Ovary (tissue), 3 donors: Measurements from ENCODE around the gene CD1B.

ENCODE experiments used
- POLR2A ChIP-seq: fragments of 450-650 bp; IDR thresholded peaks from one replicate; pipeline ENCODE4 v1.6.1; 2017; ENCODE audit warnings: antibody characterized with exemption, mild to moderate bottlenecking, moderate library complexity
- TF ChIP-seq, protein P1 (sequence below), 3 donors: fragments of 450-650 bp in 2 of 3; fragments of 200-600 bp in 1 of 3; IDR thresholded peaks; one replicate each; pipeline versions ENCODE4 v1.5.1 to v1.8.0; 2016 to 2022; ENCODE audit warnings: antibody characterized with exemption in 3 of 3, mild to moderate bottlenecking in 1 of 3
- donor health status: DM: no; HTN: no; CAD: no.

DNA sequence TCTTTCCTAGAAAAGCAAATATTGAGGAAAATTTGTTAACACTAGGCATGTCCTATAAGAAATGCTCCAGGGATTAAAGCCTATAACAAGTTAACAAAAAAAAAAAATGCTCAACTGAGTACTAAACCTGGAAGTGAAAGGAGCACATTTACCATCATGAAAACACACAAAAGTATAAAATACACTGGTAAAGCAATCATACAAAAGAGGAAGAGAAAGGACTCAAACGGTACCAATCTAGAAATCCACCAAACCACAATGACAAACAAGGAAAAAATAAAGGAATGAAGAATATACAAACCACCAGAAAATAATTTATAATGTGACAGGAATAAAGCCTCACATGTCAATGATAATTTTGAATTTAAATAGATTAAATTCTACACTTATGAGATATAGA is 43.5 kb upstream of the CD1B start:
- no peak for TF ChIP-seq POLR2A
- TF ChIP-seq, protein P1, sequence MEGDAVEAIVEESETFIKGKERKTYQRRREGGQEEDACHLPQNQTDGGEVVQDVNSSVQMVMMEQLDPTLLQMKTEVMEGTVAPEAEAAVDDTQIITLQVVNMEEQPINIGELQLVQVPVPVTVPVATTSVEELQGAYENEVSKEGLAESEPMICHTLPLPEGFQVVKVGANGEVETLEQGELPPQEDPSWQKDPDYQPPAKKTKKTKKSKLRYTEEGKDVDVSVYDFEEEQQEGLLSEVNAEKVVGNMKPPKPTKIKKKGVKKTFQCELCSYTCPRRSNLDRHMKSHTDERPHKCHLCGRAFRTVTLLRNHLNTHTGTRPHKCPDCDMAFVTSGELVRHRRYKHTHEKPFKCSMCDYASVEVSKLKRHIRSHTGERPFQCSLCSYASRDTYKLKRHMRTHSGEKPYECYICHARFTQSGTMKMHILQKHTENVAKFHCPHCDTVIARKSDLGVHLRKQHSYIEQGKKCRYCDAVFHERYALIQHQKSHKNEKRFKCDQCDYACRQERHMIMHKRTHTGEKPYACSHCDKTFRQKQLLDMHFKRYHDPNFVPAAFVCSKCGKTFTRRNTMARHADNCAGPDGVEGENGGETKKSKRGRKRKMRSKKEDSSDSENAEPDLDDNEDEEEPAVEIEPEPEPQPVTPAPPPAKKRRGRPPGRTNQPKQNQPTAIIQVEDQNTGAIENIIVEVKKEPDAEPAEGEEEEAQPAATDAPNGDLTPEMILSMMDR (IDR thresholded peaks at IDR 0.05): no peak
